Fibroblast of the aortic adventitia (primary cell): ENCODE measurements around the gene SLC8B1. TPM values are rescaled to one million over a fixed set of nuclear protein-coding genes. Genes with fewer than 3 reads are reported as not detected.

Source experiments
- DNase-seq: peaks from one replicate; pipeline ENCODE4 v3.0.0-alpha.2; 2010; ENCODE audit warnings: low read depth
- H3K4me3 ChIP-seq: 2 replicates; pipeline ENCODE4 v1.5.1; 2011; ENCODE audit warnings: low read depth, mild to moderate bottlenecking, control low read depth, low read length, moderate library complexity
- total RNA-seq: library from RNA; depleted of rRNA; stranded (reverse); fragments of >200 nt; gene quantifications from 2 replicates; pipeline ENCODE4 v1.2.3, GENCODE V29; 2012; ENCODE audit warnings: low replicate concordance
- TF ChIP-seq, protein P1 (sequence below): IDR thresholded peaks from 2 replicates; pipeline ENCODE4 v1.5.1; 2011; ENCODE audit warnings: mild to moderate bottlenecking, low read length, control low read depth, inconsistent platforms; ENCODE audit not compliant: insufficient read depth

The SLC8B1 gene
- total RNA-seq, 1 donor = 11.5 TPM

GRCh38 chr12:113365639-113366395 lies 30.9 kb upstream of the SLC8B1 start:
- no peak for DNase-seq
- no peak overlapping the region for H3K4me3 ChIP-seq
- TF ChIP-seq, protein P1, sequence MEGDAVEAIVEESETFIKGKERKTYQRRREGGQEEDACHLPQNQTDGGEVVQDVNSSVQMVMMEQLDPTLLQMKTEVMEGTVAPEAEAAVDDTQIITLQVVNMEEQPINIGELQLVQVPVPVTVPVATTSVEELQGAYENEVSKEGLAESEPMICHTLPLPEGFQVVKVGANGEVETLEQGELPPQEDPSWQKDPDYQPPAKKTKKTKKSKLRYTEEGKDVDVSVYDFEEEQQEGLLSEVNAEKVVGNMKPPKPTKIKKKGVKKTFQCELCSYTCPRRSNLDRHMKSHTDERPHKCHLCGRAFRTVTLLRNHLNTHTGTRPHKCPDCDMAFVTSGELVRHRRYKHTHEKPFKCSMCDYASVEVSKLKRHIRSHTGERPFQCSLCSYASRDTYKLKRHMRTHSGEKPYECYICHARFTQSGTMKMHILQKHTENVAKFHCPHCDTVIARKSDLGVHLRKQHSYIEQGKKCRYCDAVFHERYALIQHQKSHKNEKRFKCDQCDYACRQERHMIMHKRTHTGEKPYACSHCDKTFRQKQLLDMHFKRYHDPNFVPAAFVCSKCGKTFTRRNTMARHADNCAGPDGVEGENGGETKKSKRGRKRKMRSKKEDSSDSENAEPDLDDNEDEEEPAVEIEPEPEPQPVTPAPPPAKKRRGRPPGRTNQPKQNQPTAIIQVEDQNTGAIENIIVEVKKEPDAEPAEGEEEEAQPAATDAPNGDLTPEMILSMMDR = no peak

DNA sequence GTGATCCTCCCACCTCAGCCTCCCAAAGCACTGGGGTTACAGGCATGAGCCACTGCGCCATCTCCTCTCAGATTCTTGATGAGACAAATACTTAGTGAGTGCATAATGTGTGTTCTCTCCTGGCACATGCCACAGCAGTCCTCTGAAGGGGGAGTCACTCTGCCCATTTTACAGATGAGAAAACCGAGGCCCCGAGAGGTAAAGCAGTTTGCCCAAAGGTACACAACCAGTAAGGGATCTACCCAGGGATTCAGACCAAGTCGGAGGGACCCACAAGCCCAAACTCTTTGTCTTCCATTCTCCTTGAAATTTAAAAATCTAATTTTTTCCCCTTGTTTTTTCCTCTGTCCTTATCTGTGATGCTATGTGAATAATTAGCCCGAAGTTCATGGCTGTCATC lies 29.8 kb upstream of the SLC8B1 start:
- H3K4me3 ChIP-seq = no peak overlapping the region
- no peak for DNase-seq
- TF ChIP-seq, protein P1 = no peak

- H3K4me3 ChIP-seq = no peak overlapping the region
- TF ChIP-seq, protein P1 = no peak
- DNase-seq = peak; percentile 39
These were observed 26.9 kb upstream of the SLC8B1 start for GRCh38 chr12:113361574-113362370.

DNA sequence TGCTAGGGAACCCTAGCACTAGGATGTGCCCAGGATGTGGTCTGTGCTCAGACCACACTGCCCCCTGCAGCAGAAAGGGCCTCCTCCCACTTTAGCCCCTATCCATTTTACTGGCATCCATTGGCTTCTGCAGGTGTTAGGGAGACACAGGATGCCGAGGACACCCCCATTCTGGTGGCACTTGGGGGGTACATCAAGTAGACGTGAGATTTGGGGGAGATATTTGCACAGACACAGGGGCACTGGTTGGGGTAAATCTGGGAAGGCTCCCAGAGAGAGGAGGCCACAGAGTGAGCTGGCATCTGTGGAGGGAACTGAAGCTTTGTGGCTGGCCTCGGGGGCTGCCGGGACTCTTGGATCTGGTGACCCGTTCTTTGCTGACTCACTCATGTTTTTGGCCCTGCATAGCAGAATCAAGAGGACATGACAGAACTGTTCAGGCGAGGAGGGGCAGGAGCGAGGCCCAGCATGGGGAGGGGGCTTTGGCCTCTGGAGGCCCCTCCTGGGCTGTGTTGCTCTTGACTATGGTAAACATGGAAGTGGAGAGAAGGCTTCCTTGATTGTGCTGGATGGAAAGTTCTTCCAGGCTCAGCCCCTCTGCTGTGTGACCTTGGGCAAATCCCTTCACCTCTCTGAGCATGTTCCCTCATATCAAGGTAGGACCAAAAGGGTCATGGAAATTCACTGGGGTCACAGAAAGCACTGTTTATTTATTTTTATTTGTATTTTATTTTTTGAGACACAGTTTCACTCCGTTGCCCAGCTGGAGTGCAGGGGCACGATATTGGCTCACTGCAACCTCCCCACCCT lies 25.2 kb upstream of the SLC8B1 start:
- peak; percentile 3 for DNase-seq
- peak overlapping the region; percentile 96 for H3K4me3 ChIP-seq

GRCh38 chr12:113359133-113359938 lies 24.4 kb upstream of the SLC8B1 start:
- peak; percentile 56 for DNase-seq
- TF ChIP-seq, protein P1 = no peak
- H3K4me3 ChIP-seq = peak overlapping the region; percentile 96

More for the DNA sequence above, 25.2 kb upstream of the SLC8B1 start:
- TF ChIP-seq, protein P1 = peak; percentile 24
